Measurements from ENCODE around the gene PIKFYVE.
"Not testable (repeated sequence)": the region's sequence is repeated elsewhere in the genome, so short reads cannot be mapped to it uniquely, and the experiment has no call there.

Gene PIKFYVE

DNA sequence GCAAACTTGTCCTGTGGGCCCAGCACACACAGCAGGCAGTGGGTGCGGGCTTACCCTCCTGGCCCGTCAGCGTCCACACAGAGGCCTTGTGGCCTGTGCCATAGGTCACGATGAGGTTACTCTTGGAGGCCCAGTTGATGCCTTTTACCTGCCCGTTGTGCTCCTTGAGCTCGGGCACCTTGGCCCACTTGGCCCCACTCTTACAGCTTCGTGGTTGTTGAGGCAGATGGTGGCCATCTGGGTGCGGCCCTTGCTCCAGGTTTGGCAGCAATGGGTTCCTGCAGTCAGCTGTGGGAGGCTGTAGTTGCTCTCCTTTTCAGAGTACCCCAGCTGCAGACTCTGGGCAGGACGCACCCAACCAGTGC, 95.0 kb downstream of the PIKFYVE start:
- H3K4me1 ChIP-seq (ENCODE audit: control insufficient read depth, insufficient read depth, low read length, unreplicated experiment), result peaks cover 23% of the 10 kb centered on the region
- no peaks in the 10 kb centered on the region for H3K79me2 ChIP-seq (ENCODE audit: control insufficient read depth, insufficient read depth, low read length, unreplicated experiment)
- H3K27me3 ChIP-seq (ENCODE audit: insufficient read depth, low read length), result no peaks in the 10 kb centered on the region
- H3K36me3 ChIP-seq (ENCODE audit: insufficient read depth, low read length), result 0 out of 2 replicates have a peak, but pooled peaks cover 12% of the 10 kb centered on the region
- no peak overlapping the region for H3K4me3 ChIP-seq (ENCODE audit: low read depth, low read length)
- H2AFZ ChIP-seq (ENCODE audit: low read length, unreplicated experiment), result no peak overlapping the region
- H3K27ac ChIP-seq (ENCODE audit: low read depth, low read length), result no peak overlapping the region

GRCh38 chr2:208363485-208363884, 97.4 kb downstream of the PIKFYVE start:
- Histone ChIP-seq H3K4me1 (ENCODE audit: control insufficient read depth, insufficient read depth, low read length, unreplicated experiment) (peaks cover 11% of the 10 kb centered on the region), H2AFZ (ENCODE audit: low read length, unreplicated experiment) (no peak overlapping the region), H3K36me3 (ENCODE audit: insufficient read depth, low read length) (0 out of 2 replicates have a peak, but pooled peaks cover 12% of the 10 kb centered on the region), H3K79me2 (ENCODE audit: control insufficient read depth, insufficient read depth, low read length, unreplicated experiment) (no peaks in the 10 kb centered on the region), H3K27me3 (ENCODE audit: insufficient read depth, low read length) (no peaks in the 10 kb centered on the region), H3K4me3 (ENCODE audit: low read depth, low read length) (no peak overlapping the region), H3K27ac (ENCODE audit: low read depth, low read length) (no peak overlapping the region)

DNA sequence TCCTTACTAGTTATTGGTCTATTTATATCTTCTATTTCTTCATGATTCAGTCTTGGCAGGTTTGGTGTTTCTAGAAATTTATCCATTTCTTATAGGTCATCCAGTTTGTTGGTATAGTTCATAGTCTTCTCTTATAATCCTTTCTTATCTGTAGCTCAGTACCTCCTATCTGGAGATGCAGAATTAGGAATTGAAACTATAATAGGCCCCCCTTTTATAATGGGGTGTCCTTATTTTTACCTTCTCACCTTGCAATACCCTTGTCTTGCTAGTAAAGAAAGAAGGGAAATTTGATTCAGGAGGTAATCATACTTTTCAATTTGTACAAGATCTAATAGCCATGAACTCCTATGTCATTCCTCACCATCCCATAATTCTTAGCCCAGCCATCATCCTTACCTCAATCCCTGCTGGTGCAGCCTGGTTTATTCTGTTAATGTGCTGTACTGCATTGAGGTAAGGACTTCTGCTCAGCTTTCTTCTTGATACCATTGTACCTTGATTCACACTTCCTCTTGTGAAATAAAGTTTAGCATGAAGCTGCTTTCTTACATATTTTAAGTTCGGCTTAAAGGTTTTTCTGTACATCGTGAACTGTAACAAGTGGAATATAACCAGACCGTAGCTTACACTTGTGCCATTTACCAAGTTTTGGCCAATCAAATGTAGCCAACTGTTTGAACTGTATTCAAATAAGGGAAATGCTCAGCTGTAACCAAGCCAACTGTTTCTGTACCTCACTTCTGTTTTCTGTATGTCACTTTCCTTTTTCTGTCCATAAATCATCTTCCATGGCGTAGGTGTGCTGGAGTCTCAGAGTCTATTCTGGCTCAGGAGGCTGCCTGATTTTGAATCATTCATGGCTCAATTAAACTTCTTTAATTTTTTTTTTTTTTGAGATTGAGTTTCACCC, 100.4 kb downstream of the PIKFYVE start:
- 0 out of 2 replicates have a peak, but pooled peaks cover 4% of the 10 kb centered on the region for H3K36me3 ChIP-seq (ENCODE audit: insufficient read depth, low read length)
- no peak overlapping the region for H3K27ac ChIP-seq (ENCODE audit: low read depth, low read length)
- no peak overlapping the region for H3K4me3 ChIP-seq (ENCODE audit: low read depth, low read length)
- H3K4me1 ChIP-seq (ENCODE audit: control insufficient read depth, insufficient read depth, low read length, unreplicated experiment), result peaks cover 25% of the 10 kb centered on the region
- H3K79me2 ChIP-seq (ENCODE audit: control insufficient read depth, insufficient read depth, low read length, unreplicated experiment), result no peaks in the 10 kb centered on the region
- no peak overlapping the region for H2AFZ ChIP-seq (ENCODE audit: low read length, unreplicated experiment)
- H3K27me3 ChIP-seq (ENCODE audit: insufficient read depth, low read length), result no peaks in the 10 kb centered on the region

DNA sequence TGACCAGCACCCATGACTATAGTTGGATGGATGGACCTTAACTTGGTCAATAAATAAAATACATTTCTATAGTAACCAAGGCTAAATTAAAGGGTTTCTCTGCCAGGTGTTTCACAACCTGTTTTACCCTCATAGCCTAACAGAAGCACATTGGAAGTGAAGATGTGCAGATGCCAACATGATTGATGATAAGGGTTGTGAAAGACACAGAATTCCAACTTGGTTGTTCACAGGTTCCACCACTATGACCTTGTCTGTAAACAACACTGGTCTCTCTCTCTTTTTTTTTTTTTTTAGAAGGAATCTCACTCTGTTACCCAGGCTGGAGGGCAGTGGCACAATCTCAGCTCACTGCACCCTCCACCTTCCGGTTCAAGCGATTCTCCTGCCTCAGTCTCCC, 103.0 kb downstream of the PIKFYVE start:
- Histone ChIP-seq H3K27ac (ENCODE audit: low read depth, low read length) (no peak overlapping the region), H3K36me3 (ENCODE audit: insufficient read depth, low read length) (0 out of 2 replicates have a peak, but pooled peaks cover 4% of the 10 kb centered on the region), H3K27me3 (ENCODE audit: insufficient read depth, low read length) (peaks cover 2% of the 10 kb centered on the region; the same call in 1 of the 2 replicates), H3K4me1 (ENCODE audit: control insufficient read depth, insufficient read depth, low read length, unreplicated experiment) (peaks cover 19% of the 10 kb centered on the region), H3K4me3 (ENCODE audit: low read depth, low read length) (no peak overlapping the region), H3K79me2 (ENCODE audit: control insufficient read depth, insufficient read depth, low read length, unreplicated experiment) (no peaks in the 10 kb centered on the region), H2AFZ (ENCODE audit: low read length, unreplicated experiment) (no peak overlapping the region)

GRCh38 chr2:208370881-208371633, 105.0 kb downstream of the PIKFYVE start:
- Histone ChIP-seq H3K36me3 (ENCODE audit: insufficient read depth, low read length) (no peaks in the 10 kb centered on the region), H3K27me3 (ENCODE audit: insufficient read depth, low read length) (peaks cover 16% of the 10 kb centered on the region), H3K79me2 (ENCODE audit: control insufficient read depth, insufficient read depth, low read length, unreplicated experiment) (no peaks in the 10 kb centered on the region), H3K27ac (ENCODE audit: low read depth, low read length) (no peak overlapping the region), H3K4me1 (ENCODE audit: control insufficient read depth, insufficient read depth, low read length, unreplicated experiment) (peaks cover 19% of the 10 kb centered on the region), H2AFZ (ENCODE audit: low read length, unreplicated experiment) (no peak overlapping the region), H3K4me3 (ENCODE audit: low read depth, low read length) (no peak overlapping the region)

- Histone ChIP-seq H3K4me3 (ENCODE audit: low read depth, low read length) (no peak overlapping the region), H3K27me3 (ENCODE audit: insufficient read depth, low read length) (peaks cover 20% of the 10 kb centered on the region), H2AFZ (ENCODE audit: low read length, unreplicated experiment) (no peak overlapping the region), H3K79me2 (ENCODE audit: control insufficient read depth, insufficient read depth, low read length, unreplicated experiment) (no peaks in the 10 kb centered on the region), H3K27ac (ENCODE audit: low read depth, low read length) (no peak overlapping the region), H3K4me1 (ENCODE audit: control insufficient read depth, insufficient read depth, low read length, unreplicated experiment) (peaks cover 19% of the 10 kb centered on the region), H3K36me3 (ENCODE audit: insufficient read depth, low read length) (no peaks in the 10 kb centered on the region)
These were observed 105.5 kb downstream of the PIKFYVE start for GRCh38 chr2:208371634-208371935.

GRCh38 chr2:208373460-208374089, 107.5 kb downstream of the PIKFYVE start:
- no peak overlapping the region for H3K27ac ChIP-seq (ENCODE audit: low read depth, low read length)
- no peak overlapping the region for H2AFZ ChIP-seq (ENCODE audit: low read length, unreplicated experiment)
- no peaks in the 10 kb centered on the region for H3K79me2 ChIP-seq (ENCODE audit: control insufficient read depth, insufficient read depth, low read length, unreplicated experiment)
- H3K4me1 ChIP-seq (ENCODE audit: control insufficient read depth, insufficient read depth, low read length, unreplicated experiment), result peaks cover 19% of the 10 kb centered on the region
- H3K4me3 ChIP-seq (ENCODE audit: low read depth, low read length), result no peak overlapping the region
- H3K27me3 ChIP-seq (ENCODE audit: insufficient read depth, low read length), result peaks cover 20% of the 10 kb centered on the region
- no peaks in the 10 kb centered on the region for H3K36me3 ChIP-seq (ENCODE audit: insufficient read depth, low read length)

DNA sequence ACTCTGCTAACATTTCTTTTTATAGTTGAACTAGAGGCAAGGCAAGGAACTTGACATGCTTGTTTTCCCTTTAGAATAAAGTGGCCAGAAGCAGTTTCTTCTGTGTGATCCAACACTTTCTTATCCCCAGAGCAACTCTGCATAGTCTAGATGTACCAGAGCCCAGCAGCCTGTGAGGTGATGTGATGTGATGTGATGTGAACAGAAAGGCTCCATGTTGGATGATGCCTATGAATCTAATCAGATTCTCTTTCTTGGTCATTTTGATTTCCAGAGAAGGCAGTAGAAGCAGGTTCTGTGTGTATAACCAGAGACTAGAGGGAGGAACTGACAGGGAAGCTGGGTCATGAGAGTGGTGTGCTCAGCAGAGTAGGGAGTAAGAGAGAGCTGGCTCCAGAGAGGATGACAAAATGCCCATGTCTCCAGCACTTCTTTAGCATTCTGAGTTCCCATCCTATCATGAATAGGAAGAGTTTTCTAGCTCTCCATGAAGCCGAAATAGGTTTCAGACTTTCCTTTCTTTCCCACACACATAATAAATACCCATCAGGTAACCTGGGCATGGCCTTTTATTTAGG, 109.5 kb downstream of the PIKFYVE start:
- peaks cover 29% of the 10 kb centered on the region for H3K27me3 ChIP-seq (ENCODE audit: insufficient read depth, low read length)
- H3K4me3 ChIP-seq (ENCODE audit: low read depth, low read length), result no peak overlapping the region
- H2AFZ ChIP-seq (ENCODE audit: low read length, unreplicated experiment), result no peak overlapping the region
- H3K27ac ChIP-seq (ENCODE audit: low read depth, low read length), result no peak overlapping the region
- peaks cover 7% of the 10 kb centered on the region for H3K4me1 ChIP-seq (ENCODE audit: control insufficient read depth, insufficient read depth, low read length, unreplicated experiment)
- H3K79me2 ChIP-seq (ENCODE audit: control insufficient read depth, insufficient read depth, low read length, unreplicated experiment), result no peaks in the 10 kb centered on the region
- H3K36me3 ChIP-seq (ENCODE audit: insufficient read depth, low read length), result no peaks in the 10 kb centered on the region

DNA sequence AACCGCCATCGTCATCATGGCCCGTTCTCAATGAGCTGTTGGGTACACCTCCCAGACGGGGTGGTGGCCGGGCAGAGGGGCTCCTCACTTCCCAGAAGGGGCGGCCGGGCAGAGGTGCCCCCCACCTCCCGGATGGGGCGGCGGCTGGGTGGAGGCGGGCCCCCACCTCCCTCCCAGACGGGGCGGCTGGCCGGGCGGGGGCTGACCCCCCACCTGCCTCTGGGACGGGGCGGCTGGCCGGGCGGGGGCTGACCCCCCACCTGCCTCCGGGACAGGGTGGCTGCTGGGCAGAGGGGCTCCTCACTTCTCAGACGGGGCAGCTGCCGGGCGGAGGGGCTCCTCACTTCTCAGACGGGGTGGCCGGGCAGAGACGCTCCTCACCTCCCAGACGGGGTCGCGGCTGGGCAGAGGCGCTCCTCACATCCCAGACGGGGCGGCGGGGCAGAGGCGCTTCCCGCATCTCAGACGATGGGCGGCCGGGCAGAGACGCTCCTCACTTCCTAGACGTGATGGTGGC, 111.3 kb downstream of the PIKFYVE start:
- not testable (repeated sequence) for H3K36me3 ChIP-seq (ENCODE audit: insufficient read depth, low read length); H3K4me3 ChIP-seq (ENCODE audit: low read depth, low read length); H3K4me1 ChIP-seq (ENCODE audit: control insufficient read depth, insufficient read depth, low read length, unreplicated experiment); H2AFZ ChIP-seq (ENCODE audit: low read length, unreplicated experiment); H3K27ac ChIP-seq (ENCODE audit: low read depth, low read length); H3K79me2 ChIP-seq (ENCODE audit: control insufficient read depth, insufficient read depth, low read length, unreplicated experiment)
- peaks cover 42% of the 10 kb centered on the region for H3K27me3 ChIP-seq (ENCODE audit: insufficient read depth, low read length)

- Histone ChIP-seq H3K4me1 (ENCODE audit: control insufficient read depth, insufficient read depth, low read length, unreplicated experiment) (no peaks in the 10 kb centered on the region), H3K4me3 (ENCODE audit: low read depth, low read length) (no peak overlapping the region), H2AFZ (ENCODE audit: low read length, unreplicated experiment) (no peak overlapping the region), H3K27me3 (ENCODE audit: insufficient read depth, low read length) (peaks cover 55% of the 10 kb centered on the region), H3K27ac (ENCODE audit: low read depth, low read length) (no peak overlapping the region), H3K79me2 (ENCODE audit: control insufficient read depth, insufficient read depth, low read length, unreplicated experiment) (no peaks in the 10 kb centered on the region), H3K36me3 (ENCODE audit: insufficient read depth, low read length) (no peaks in the 10 kb centered on the region)
These were observed 113.1 kb downstream of the PIKFYVE start for GRCh38 chr2:208379192-208379591.

All from ACC112 (cell line).